Uterus (tissue), 2 donors: ENCODE data around the gene POGK.

Experiments
- POLR2A ChIP-seq, 2 donors: fragments of 450-650 bp; IDR thresholded peaks; one replicate each; pipeline ENCODE4 v1.6.1; 2016; ENCODE audit warnings: antibody characterized with exemption in 2 of 2, mild to moderate bottlenecking in 1 of 2, moderate library complexity in 1 of 2
- TF ChIP-seq, protein P1 (sequence below), 4 experiments: fragments of 200-600 bp in 2 of 4; fragments of 450-650 bp in 2 of 4; sonication (generic) in 2 of 4; IDR thresholded peaks; one replicate each; pipeline ENCODE4 v1.5.1; 2016 to 2019; ENCODE audit warnings: antibody characterized with exemption in 4 of 4, mild to moderate bottlenecking in 2 of 4, moderate library complexity in 1 of 4

- TF ChIP-seq POLR2A (IDR thresholded peaks at IDR 0.05) = no peak
- TF ChIP-seq, protein P1, sequence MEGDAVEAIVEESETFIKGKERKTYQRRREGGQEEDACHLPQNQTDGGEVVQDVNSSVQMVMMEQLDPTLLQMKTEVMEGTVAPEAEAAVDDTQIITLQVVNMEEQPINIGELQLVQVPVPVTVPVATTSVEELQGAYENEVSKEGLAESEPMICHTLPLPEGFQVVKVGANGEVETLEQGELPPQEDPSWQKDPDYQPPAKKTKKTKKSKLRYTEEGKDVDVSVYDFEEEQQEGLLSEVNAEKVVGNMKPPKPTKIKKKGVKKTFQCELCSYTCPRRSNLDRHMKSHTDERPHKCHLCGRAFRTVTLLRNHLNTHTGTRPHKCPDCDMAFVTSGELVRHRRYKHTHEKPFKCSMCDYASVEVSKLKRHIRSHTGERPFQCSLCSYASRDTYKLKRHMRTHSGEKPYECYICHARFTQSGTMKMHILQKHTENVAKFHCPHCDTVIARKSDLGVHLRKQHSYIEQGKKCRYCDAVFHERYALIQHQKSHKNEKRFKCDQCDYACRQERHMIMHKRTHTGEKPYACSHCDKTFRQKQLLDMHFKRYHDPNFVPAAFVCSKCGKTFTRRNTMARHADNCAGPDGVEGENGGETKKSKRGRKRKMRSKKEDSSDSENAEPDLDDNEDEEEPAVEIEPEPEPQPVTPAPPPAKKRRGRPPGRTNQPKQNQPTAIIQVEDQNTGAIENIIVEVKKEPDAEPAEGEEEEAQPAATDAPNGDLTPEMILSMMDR (IDR thresholded peaks at IDR 0.05) = no peak
These were observed 45.7 kb downstream of the POGK start for GRCh38 chr1:166884971-166885370.
